Stimulated activated CD8-positive, alpha-beta memory T cell treated with anti-CD3 and anti-CD28 coated beads, Interleukin-7, amount 100 ng/mL, for 1 hour (primary cell): Measurements from ENCODE around the gene GLA.

ENCODE experiments used
- DNase-seq, 2 donors: peaks; one replicate each; pipeline ENCODE4 v3.0.0-alpha.2; 2020; ENCODE audit warnings: low read depth in 2 of 2

GLA gene

DNA sequence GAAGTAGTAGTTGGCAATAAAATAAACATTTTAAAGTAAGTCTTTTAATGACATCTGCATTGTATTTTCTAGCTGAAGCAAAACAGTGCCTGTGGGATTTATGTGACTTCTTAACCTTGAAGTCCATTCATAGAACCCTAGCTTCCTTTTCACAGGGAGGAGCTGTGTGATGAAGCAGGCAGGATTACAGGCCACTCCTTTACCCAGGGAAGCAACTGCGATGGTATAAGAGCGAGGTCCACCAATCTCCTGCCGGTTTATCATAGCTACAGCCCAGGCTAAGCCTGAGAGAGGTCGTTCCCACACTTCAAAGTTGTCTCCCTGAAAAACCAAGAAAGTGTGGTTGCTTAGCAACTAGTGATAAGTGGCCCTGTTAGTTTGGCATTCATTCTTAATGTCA lies 9.9 kb downstream of the GLA start:
- no peak for DNase-seq

GRCh38 chrX:101395789-101396188 lies 11.9 kb downstream of the GLA start:
- DNase-seq, result no peak

- no peak for DNase-seq
Observed at GRCh38 chrX:101394372-101394771, 13.4 kb downstream of the GLA start.

DNA sequence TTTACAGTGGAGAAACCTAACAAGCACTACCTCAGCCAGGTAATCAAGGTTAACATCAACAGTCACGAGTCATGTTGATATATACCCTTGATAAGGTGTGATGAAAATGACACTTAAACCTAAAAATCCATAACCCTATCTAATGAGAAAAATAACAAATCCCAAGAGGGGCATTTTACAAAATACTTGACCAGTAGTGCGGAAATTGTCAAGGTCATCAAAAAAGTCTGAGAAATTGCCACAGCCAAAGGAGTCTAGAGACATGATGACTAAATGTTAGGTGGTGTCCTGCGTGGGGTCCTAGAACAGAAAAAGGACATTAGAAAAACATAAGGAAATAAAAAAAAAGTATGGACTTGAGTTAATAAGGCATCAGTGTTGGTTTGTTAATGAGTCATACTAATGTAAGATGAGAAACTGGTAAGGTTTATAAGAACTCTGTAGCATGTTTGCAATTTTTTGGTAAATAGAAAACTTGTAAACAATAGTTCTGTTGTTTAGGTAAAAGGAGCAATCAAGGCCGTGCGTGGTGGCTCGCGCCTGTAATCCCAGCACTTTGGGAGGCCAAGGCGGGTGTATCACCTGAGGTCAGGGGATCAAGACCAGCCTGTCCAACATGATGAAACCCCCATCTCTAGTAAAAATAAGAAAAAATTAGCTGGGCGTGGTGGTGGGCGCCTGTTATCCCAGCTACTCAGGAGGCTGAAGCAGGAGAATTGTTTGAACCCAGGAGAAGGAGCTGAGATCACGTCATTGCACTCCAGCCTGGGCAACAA lies 14.0 kb downstream of the GLA start:
- DNase-seq, result no peak

GRCh38 chrX:101391831-101392230 lies 15.9 kb downstream of the GLA start:
- no peak for DNase-seq

GRCh38 chrX:101390664-101391525 lies 16.8 kb downstream of the GLA start, which contains the start of gene RPL36A:
Gene RPL36A, plus strand, starts transcription at chrX:101391011. Its CDS starts 33 bp downstream, at chrX:101391044.
- peak; percentile 50 to 55 for DNase-seq

GRCh38 chrX:101388604-101389003 lies 19.1 kb downstream of the GLA start:
- DNase-seq, result no peak

DNA sequence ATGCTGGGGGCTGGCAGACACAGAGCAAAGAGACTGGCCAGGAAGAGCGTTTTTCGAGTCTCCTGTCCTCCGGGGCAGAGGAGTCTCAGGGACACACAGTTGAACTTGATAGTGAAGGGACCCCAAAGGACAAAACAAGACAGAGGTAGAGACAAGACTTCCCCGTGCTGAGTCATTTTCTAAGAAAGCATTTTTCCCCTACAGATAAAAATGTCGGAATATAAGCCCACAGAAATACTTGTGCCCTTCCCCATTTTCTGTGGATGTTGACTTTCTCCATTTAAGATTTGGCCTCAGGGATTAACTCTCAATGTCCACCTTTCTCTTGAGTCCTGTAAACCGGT lies 21.2 kb downstream of the GLA start:
- DNase-seq, result no peak

- no peak for DNase-seq
Observed at GRCh38 chrX:101385795-101386541, 21.8 kb downstream of the GLA start, which contains the start of gene BTK. Gene BTK, minus strand, starts transcription at chrX:101386191. Its CDS starts 10,907 bp downstream, at chrX:101375284.

DNA sequence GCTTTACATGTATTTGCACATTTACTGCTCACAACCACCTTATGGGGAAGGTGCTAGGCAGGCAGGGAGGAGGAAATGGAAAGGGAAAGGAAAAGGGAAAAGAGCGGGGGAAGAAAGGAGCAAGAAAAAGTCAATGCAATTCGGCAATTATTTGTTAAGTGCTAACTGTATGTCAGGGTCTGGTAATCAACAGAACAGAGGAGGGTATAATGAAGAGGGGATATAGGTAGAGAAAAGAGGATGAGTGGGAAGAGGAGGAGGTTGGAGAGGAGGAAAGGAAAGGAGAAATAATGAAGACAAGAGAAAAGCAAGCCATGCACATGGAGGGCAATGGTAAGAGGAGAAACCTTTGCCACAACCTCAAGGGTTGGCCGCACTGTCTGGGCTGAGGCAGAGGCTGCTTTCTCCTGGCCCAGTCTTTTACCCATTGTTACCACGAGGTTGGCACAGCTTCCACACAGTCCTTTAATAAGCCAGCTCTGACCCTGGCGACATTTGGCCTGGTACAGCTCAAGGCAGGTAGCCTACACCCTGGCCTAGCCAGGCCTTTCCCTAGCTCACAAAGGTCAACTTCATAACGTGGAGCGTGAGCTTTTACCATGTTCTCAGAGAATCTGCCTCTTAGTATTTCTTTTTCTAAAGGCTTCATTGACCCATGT lies 22.6 kb downstream of the GLA start:
- DNase-seq, result no peak

DNA sequence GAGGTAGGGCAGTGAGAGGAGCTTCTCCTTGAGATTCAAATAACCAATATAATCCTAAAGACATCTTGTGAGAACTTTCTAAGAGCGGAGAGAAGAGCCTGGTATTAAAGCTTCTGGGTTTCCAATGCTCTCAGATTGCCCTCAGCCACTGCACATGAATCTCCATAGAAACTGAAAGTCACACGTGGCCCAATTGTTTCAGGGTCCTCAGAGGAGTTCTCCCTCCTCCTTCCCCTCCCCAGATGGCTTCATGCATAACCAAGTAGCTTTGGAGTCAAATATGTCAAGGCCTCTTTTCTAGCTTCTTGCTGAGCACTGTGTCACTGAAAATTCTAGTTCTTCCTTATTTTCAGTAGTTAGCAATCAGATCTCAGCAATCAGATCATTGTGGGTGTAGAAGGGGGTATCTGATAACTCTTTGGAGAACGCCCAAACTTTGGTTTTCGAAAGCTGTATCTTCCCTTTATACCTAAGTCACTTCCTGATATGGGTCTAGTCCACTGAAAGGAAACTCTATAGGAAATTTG lies 24.0 kb downstream of the GLA start:
- no peak for DNase-seq

GRCh38 chrX:101377547-101377946 lies 30.2 kb downstream of the GLA start:
- no peak for DNase-seq

DNA sequence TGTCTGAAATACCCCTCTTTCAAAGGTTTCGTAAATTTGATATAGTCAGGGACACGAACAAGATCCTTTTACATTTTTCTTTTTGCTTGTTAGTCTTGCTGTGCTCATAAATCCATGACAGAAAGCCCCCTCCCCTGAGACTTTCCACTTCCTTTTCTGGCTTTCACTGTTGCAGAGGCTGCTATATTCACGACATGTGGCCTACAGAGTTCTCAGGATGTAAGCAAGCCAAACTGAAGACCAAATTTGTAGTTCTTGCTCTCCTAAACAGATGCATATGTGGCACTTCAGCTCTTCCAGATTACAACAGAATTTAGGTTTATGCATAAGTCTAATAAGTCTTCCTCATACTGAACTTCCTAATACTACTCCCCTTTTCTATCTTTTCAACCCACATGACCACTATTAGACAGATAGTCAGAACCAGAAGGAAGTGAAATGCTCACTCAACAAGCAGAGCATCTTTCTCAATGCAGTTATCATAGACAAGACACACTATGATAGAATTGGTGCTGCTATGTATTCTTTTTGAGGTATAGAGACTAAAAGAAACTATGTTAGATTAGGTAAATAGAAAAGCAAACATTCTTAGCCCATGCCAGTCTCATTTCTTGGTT lies 36.7 kb downstream of the GLA start:
- DNase-seq, result no peak

DNA sequence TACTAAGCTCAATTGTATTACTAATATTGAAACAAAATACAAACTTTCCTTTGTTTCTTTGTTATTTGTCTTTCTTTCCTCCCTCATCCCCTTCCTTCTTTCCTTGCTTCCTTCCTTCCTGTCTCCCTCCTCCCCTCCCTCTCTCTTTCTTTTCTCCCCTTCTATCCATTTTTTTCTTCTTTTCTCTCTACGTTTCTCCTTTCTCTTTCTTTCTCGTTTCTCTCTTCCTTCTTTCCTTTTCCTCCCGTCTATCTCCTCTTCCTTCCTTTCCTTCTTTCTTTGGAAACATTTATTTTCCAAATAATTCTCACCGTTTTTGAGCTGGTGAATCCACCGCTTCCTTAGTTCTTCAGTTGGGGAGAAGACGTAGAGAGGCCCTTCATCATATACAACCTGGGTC lies 38.0 kb downstream of the GLA start:
- no peak for DNase-seq

DNA sequence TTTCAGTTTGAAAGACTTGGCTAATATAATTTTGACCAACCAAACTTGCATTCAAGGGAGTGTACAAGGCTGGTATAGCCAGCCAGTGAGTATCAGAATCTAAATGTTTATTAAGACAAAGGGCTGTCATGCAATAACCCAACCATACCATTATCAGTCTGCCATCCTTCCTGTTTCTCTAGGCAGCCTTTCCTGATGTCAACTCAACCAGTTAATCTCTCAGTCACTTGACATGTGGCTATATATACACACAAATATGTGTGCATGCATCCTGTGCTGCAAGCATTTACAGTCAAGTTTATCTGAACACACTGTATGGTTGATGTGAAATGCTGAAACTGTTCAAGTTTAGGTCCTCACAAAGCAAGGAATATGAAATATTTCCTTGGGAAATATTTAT lies 38.9 kb downstream of the GLA start:
- no peak for DNase-seq

- no peak for DNase-seq
Observed at GRCh38 chrX:101365301-101365795, 42.4 kb downstream of the GLA start.

DNA sequence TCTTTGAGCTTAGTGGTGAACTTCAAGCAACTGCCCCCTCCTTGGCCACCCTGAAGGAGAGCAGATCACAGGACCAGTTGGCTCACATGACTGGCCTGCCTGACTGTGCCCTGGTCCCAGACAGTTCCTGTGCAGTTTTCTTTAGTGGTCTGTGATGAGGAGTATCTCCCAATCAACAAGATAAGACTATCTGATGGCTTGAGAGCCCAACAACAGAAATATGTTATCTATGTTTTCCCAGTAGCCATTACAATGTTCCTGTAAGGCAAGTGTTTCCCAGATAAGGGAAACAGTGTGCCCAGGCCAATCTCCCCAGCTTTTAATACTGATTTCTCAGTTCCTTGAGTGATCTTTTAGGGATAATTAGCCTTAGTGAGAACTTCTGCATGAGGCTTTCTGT lies 45.0 kb downstream of the GLA start:
- no peak for DNase-seq

GRCh38 chrX:101362116-101362515 lies 45.6 kb downstream of the GLA start:
- DNase-seq, result no peak

DNA sequence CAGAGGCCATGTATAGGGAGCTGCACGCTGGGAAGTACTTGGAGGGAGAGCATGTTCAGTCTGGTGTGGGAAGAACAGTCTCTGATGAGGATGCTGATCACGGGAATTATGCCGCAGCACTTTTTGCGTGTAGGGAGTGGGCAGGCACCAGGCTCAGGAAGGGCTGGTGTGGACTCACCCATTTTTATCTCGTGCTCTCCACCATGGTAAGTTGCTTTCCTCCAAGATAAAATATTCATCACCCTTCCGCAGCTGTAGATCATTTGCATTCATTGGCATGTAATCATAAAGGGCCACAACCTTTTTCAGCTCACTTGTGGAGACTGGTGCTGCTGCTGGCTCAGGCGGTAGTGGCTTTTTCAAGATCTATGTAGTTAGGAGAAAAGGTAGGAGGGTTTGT lies 47.3 kb downstream of the GLA start:
- DNase-seq, result no peak

- no peak for DNase-seq
Observed at GRCh38 chrX:101359966-101360365, 47.8 kb downstream of the GLA start.
